Activated T-cell treated with anti-CD3 and anti-CD28 coated beads for 48 hours (primary cell): ENCODE measurements around the gene ARHGEF7.

ENCODE experiments used
- DNase-seq: peaks from one replicate; pipeline ENCODE4 v3.0.0-alpha.2; 2020; ENCODE audit warnings: low read depth

ARHGEF7 gene

DNA sequence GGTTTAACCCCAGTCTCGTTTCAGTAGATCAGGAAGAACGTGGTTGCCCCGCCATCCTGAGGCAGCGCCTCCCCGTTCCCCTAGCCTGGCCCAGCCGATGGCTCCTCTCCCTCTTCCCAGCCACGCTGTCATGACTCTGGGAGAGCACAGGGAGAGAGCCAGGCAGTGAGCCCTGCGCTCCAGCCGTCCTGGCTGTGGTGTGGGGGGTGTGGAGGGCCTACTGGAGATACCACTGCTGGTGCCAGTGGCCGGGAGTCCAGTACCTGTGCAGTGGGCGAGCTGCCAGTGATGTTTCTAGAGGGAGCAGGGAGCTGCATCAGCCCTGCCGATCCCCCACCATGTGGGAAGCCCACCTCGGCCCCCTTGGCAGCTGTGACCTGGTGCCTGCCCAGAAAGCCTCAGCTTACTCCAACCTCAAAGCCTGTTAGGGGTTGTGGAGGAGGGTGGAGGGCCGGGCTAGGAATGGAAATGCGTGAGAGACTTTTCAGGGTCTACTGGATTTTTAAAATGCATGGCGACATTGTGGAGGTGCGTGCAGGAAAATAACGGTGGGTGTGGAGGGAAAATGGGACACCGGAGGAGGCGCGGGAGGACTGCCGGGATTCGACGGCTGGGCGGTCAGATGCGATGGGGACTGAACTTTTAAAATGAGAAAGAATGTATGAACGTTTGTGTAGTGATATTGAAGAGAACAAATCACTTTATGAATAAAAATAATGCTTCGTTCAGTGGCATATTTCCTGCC is 210.2 kb downstream of the ARHGEF7 start:
- no peak for DNase-seq

DNA sequence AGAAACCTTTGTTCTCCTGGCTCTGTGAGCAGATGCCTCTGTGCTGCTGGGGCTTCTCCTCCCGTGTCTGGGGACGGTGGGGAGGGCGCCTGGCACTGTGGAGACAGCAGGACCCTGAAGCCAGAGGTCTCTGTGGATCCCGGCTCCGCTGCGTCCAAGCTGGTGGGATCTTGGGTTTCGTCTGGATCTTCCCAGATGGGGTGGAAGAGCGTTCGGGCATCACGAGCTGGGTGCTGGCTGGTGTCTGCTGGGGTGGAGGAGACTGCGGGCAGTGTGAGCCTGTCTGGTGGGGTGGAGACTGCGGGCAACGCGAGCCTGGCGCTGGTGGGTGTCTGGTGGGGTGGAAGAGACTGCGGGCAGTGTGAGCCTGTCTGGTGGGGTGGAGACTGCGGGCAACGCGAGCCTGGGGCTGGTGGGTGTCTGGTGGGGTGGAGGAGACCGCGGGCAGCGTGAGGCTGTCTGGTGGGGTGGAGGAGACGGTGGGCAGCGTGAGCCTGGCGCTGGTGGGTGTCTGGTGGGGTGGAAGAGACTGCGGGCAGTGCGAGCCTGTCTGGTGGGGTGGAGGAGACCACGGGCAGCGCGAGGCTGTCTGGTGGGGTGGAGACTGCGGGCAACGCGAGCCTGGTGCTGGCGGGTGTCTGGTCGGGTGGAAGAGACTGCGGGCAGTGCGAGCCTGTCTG is 211.0 kb downstream of the ARHGEF7 start:
- no peak for DNase-seq

DNA sequence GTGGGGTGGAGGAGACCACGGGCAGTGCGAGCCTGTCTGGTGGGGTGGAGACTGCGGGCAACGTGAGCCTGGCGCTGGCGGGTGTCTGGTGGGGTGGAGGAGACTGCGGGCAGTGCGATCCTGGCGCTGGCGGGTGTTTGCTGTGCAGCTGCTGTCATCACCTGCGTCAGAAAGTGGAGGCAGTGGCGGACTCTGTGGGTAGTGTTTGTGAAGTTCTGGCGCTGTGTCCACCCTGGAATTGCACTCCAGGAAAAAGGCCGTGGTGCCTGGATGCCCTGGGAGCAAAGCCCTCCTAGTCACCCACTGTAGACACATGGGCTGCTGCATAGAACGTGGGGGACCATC is 211.5 kb downstream of the ARHGEF7 start:
- DNase-seq = no peak

DNA sequence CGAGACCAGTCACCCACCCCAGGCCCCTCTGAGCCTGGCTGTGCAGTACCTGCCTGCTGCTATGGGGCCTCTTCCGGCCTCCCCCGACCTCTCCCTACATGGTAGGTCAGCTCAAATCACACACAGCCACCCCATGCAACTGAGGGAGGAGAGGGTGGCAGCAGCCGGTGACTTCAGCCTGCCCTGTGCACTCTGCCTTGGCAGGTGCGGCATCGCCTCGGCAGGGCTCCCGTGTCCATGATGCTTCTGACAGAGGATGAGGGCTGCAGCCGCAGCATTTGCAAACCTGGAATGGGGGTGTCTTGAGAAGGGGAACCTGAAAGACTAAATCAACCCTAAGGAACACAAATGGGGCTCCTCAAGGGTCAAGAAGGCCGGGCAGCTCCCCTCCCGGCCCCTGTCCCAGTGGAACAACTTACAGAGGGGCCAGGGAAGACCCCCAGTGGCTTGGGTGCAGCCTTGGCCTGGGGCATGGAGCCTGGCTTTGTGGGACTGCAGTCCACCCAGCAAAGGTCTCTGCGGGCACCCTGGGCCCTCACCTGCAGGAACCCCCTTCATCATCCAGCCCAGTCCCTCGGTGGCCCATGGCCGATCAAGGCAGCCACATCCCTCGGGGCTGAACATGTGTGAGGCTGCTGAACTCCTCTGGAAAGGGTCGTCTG is 212.0 kb downstream of the ARHGEF7 start:
- DNase-seq = no peak

DNA sequence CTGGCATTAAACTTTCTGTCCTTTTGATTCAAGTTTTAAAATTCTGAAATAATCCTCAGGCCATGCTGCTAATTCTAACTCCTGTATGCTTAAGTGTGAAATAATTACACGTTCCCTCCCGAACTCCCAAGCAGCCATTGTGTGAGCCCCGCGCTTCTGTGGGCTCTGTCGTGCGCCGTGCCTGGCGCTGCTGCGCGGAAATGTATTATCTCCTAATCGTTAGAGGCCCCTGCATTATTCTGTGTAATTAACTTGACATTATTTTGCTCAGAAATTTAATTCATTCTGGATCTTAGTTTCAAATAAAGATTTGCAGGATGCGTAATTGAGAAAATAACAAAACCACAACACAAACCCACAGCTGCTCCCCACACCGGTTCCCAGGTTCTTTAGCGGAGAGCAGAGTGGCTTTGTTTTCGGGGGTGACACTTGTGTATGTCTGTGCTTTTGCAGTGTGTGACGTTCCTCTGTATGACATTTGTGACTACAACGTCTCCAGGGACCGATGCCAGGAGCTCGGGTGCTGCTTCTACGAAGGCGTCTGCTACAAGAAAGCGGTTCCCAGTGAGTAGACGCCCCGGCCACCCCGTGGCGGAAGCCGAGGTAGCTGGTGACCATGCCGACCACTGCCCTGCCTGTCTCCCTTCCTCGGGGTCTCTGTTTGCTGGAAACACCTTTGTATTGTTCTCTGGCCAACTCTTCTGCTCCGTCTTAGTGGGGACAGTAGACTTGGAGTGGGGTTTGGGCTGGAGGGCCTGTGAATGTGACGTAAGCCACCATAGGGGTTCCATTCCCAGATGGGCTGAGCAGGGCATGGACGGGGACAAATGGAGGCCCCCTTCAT is 212.8 kb downstream of the ARHGEF7 start:
- no peak for DNase-seq

DNA sequence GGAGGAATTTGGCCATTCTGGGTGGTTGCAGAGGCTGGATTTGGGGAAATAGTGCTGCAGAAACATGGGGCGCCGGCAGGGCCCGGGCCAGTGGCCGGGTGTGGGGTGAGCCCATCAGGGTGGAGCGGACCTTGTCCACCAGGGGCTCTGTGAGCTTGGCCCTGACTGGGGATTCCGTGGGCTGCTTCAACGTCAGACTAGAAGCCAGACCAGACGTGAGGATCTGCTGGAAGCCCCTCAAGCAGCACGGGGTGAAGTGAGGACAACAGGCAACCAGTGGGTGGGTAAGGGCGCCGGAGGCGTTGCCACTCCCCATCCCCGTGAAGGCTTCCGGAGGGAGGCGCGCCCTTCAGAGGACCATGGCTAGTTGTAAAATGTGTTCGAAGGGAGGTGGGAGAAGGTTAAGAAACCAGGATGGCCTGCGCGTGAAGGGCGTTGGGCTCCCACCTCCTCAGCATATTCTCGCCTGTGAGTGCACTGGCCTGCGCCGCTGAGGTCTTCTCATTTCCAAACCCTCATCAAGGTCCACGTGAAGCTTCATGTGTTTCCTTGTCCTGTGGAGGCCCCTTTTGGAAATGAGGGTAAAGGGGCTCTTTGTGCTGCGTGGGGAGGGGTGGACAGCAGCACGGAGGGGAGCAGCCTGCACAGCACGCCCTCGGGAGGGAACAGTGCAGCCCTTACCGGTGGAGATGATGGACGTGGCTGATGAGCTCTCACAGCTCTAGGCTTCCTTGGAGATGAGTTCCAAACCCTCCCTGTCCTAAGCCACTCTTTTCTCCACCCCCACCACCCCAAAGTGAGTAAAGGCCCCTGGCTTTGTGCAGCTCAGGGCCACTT is 213.7 kb downstream of the ARHGEF7 start:
- no peak for DNase-seq

DNA sequence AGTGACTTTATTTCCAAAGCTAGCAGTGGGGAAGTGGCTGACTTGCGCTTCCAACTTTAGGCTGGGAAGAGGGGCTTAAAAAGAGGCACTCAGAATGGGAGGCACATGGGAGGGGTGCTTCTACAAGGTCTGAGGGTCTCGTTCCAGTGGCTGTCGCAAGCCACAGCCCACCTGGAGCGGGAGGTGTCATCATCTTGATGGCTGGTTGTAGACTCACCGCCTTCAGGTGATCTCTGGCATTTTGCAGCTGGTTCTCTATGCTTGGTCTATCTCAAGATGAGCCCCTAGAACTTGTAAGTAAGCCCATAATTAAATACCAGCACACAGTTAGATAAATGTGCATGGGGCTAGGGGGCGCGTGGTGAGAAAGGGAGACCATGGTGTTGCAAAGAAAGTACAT is 214.5 kb downstream of the ARHGEF7 start:
- DNase-seq = no peak

DNA sequence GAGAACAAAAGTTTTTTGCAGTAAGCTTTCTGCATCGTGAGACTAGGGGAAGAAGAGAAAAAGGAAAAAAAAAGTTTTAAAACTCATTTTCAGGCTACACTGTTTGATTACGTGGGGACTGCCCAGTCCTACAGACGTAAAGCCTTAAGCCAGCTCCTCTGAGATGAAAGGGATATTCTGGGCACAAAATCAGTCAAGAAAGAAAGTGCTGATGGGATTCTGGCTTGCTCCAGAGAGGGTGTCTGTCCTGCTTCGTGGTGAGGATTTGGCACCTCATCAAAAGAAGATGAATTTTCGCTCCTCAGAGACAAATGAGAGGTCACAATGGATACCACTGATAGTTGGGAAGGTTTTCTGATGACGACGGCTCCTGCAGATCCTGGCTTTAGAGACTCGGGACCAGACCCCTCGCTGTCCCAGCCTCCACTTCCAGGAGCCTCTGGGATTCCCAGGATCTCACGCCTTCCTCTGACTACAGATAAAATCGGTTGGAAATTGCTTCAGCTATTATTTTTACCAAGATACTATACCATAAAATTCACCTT is 215.0 kb downstream of the ARHGEF7 start:
- no peak for DNase-seq

DNA sequence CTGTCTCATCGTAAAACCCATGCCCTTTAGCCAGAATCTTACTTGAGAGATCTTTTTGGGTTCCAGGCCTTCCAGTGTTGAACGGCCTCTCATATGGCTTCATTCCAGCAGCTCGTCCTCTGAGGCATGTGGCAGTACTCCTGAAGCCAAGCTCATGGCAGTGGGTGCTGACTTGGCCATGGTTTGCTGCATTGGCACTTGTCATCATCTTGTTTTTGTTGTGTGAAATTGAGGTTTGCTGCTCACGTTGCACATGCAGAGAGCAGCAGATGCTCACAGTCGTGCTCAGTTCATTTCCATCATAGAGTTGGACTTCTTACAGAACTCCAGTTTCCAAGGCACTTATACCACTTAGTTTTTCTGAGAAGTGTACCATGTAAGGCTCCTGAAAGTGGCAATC is 220.2 kb downstream of the ARHGEF7 start:
- DNase-seq = no peak

DNA sequence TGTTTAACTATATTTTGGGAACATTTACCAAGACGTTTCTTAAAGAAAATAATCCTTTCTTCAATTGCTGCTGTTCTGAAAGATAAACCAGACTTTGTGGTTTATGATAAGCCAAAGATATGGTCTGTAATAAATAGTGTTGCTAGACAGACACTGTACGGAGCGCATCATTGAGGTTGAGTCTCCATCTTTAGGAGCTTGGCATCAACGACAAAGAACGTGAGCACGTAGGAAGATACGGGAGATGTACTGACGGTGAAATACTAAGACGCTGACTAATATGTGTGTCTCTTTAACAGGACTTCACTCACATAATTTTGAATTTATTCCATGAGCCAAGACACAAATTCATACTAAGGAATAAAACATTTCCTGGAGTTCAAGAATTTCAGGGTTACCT is 221.6 kb downstream of the ARHGEF7 start:
- DNase-seq = no peak

DNA sequence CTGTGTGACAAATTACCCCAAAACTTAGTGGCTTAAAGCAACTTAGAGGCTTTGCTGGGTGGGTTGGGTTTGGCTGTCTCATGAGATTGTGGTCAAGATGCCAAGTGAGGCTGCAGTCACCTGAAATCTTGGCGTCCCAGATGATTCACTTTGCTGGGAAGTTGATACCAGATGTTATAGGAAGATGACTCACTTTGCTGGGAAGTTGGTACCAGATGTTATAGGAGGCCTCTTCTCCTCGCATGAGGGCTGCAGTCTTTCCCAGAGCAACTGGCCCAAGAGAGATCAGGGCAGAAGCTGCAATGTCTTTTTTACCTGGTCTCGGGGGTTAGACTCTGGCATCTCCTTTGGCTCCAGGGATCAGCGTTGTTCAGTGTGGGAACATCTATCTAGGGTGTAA is 222.1 kb downstream of the ARHGEF7 start:
- no peak for DNase-seq

DNA sequence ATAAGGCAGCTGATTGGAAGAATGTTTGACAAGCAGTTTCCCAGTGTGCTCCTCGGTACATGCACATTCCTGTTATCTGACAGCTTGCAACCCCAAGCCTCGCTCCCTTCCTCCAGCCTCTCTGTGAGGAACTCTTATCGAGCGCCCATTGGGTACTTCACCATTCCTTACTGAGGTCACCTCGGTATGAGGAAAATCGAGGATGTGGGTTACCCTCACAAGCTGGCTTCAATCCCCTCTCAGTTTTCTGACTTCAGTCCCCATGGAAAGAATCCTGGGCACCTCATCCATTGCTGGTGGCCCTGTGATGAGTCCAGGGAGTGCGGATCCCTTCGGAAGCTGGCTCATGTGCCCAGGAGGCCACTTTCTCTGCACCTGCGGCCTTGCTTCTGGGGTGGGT is 222.6 kb downstream of the ARHGEF7 start:
- DNase-seq = no peak

DNA sequence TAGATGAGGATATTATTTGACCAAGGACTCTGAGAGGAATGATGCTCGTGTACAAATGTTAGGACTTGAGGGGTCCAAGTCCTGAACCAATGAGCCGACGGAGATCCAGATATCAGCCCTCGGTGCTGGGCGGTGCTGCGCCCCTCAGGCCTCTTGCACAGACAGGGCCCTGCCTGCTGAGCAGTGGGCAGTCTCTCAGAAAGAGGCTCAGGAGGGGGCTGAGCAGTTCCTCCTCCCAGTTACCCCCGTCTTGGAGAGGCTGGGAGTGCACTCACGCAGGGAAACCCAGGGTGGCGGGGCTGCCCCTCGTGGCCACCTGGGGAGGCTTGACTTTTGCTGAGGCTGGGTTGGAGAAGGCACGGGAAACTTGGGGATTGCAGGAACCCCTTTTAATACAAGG is 223.7 kb downstream of the ARHGEF7 start:
- no peak for DNase-seq

DNA sequence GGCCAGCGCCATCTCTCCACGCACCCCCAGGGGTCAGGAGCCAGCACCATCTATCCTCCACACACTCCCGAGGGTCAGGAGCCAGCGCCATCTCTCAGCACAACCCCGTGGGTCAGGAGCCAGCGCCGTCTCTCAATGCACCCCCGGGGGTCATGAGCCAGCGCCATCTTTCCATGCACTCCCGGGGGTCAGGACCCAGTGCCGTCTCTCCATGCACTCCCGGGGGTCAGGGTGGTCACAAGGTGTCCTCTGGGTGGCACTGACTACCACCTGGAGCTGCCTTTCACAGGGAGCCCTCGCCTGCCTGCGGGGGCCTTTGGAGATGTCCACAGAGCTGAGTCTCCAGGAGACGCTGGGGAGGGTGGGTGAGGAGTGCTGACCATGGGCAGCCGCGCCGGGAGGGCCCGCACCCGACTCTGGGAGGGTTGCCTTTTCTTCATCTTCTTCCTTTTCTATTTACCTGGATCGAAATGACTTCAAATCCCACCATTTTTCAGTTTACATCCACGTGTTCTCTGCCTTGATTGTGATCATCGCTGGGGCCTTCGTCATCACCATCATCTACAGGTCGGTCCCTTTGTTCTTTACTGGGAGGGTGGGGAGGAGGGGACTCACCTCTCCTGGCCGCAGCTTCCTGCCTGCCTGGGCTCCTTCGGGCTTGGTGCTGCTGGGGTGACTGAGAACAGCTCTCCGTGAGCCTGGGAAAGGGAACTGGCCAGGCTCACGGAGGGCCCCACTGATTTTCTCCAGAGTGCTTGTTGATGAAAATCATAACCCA is 224.4 kb downstream of the ARHGEF7 start:
- no peak for DNase-seq

DNA sequence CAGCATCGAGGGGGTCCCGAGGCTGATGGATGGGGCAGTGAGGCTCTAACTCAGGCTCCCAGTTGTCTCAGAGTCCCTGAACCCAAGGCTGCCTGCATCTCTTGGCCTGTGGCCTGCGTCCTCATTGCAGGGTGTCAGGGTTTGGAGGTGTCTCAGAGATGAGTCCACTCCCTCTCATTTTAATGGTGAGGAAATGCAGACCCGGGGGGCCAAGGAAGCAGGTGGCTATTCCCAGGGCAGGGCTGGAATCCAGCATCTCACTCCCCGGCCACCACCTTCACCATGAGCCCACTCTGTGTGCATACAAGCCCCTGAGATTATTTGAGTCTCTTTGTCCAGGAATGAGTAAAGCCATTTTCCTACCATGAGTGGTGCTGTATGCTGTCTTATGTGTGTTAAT is 226.8 kb downstream of the ARHGEF7 start:
- DNase-seq = no peak

DNA sequence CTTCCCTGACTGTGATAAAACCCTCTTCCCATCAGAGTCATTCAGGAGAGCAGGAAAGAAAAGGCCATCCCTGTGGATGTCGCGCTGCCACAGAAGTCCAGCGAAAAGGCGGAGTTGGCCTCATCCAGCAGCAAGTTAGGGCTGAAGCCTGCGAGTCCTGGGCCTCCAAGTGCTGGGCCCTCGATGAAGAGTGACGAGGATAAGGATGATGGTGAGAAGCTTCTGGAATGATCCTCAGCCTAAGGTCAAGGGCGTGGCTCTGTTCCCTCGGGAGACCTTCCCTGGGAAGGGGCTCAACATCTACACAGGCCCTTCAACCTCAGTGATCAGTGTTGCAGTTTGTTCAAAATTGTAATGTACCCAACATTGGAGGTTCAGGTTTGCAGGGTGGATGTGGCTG is 227.6 kb downstream of the ARHGEF7 start:
- DNase-seq = no peak

DNA sequence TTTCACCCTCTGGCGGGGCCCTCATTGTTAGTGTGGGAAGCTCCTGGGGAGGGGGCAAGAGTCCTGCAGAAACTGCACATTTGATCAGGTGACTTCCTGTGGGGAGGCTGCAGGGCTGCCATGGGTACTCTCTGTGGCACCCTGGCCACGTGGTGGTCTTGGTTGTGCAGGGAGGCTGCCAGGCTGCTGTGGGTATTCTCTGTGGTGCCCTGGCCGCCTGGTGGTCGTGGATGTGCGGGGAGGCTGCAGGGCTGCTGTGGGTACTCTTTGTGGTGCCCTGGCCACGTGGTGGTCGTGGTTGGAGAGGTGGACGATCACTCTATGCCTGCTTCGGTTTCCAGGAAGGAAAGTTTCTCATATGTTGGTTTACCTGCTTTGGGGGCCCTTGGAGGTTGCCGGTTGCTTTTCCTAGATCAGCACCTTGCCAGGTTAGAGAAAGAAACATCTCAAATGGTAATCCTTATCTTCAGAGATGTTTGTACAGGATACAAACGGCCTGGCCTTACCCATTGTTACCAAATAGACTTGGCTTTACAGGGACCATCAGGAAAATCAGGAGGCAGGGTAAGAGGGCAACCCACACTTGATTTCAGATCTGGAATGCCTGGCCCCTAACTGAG is 228.2 kb downstream of the ARHGEF7 start:
- no peak for DNase-seq

DNA sequence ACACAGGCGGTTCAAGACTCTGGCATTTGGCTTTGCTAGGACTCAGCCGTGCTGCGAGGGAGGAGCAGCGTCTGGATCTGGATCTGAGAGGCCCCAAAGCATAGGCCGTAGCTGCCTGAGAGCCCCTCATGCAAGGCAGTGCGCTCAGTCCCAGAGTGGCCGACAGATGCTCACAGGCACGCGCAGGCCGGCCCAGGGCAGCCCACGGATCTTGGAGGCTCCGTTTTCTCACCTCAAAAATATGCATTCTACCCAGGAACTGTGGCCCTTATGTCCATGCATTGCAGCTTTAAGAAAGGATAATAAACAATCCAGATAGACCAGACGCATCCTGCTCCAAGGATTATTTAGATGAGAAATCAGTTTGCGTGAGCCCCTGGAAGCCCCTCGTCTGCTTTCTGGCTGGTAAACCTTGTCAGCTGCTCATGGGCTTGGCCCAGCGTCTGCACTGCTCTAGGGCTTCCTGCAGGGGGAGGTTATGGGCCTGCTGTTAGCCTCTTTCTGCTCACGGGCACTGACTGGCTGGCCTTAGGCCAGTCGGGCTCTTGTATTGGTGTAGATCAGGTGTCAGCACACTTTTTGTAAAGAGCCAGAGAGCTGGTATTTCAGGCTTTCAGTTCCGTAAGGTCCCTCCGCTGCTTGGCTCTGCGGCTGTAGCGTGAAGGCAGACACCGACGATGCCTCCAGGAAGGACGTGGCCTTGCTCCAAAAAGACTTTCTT is 229.5 kb downstream of the ARHGEF7 start:
- no peak for DNase-seq

DNA sequence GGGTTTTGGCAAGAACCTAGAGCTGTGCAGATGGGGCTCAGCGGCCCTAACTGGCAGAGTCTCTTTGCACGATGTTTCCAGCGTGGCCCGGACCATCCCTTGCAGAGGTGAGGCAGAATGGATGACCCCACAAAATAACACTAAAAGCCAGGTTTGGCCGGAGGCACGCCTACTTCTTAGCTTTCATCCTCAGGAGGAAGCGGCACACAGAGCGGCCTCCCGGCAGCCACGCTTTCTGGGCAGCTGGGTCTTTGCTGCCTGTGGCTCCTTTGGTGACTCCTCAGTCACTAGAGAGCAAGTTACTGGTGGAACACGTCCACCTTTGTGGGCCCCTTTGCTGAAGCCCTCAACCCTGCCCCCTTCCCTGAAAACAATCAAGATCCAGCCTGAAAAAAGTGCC is 230.6 kb downstream of the ARHGEF7 start:
- no peak for DNase-seq
